Body of pancreas (tissue), 4 donors: ENCODE data around the gene GNE. TPM values are rescaled to one million over a fixed set of nuclear protein-coding genes. Genes with fewer than 3 reads are reported as not detected.

Source experiments
- ATAC-seq: fragments of 150-250 bp; one replicate; pipeline ENCODE4 v1.9.1; 2016
- DNase-seq, 4 donors: peaks; one replicate each; pipeline ENCODE4 v3.0.0-alpha.2; 2019
- H3K27ac ChIP-seq, 4 donors: fragments of 200-600 bp; sonication (generic); 1 replicate in 3 of 4; 2 replicates in 1 of 4; pipeline versions ENCODE4 v1.5.1 to v1.6.1; 2016 to 2019; ENCODE audit warnings: mild to moderate bottlenecking in 1 of 4, mixed read lengths in 1 of 4, moderate library complexity in 1 of 4
- H3K27me3 ChIP-seq, 2 donors: fragments of 200-600 bp; sonication (generic); one replicate each; pipeline ENCODE4 v1.6.0; 2016; ENCODE audit warnings: mild to moderate bottlenecking in 1 of 2
- H3K36me3 ChIP-seq, 2 donors: fragments of 200-600 bp; sonication (generic); replicated peaks in 1 of 2; 2 replicates each; pipeline ENCODE4 v1.5.1; 2016; ENCODE audit warnings: low read depth in 2 of 2; ENCODE audit not compliant: insufficient read depth in 1 of 2
- H3K4me1 ChIP-seq: fragments of 200-600 bp; sonication (generic); one replicate; pipeline ENCODE4 v1.6.0; 2016
- H3K4me3 ChIP-seq, 2 donors: fragments of 200-600 bp; sonication (generic); 1 replicate in 1 of 2; 2 replicates in 1 of 2; pipeline ENCODE4 v1.5.1; 2016 to 2019
- H3K9me3 ChIP-seq, 3 donors: fragments of 200-600 bp; sonication (generic); 1 replicate in 2 of 3; 2 replicates in 1 of 3; pipeline ENCODE4 v1.5.1; 2016
- POLR2A ChIP-seq, 3 donors: fragments of 450-650 bp; IDR thresholded peaks; one replicate each; pipeline ENCODE4 v1.6.1; 2016; ENCODE audit warnings: antibody characterized with exemption in 3 of 3, mild to moderate bottlenecking in 2 of 3
- WGBS, 2 donors: methylation state at CpG; one replicate each; pipeline ENCODE4 v1.1.5; 2017; 5-methylcytosine and 5-hydroxymethylcytosine counted together
- intact Hi-C: fragments of 100-400 bp; cut with DNase I; formaldehyde crosslinking; loops from one replicate; pipeline ENCODE4 v1.15.1; 2023
- total RNA-seq, 2 donors: library from RNA; depleted of rRNA; stranded (reverse); fragments of >200 nt; gene quantifications; one replicate each; pipeline ENCODE4 v1.1.0, GENCODE V29; 2016
- TF ChIP-seq, protein P1 (sequence below), 7 experiments: fragments of 450-650 bp in 4 of 7; fragments of 200-600 bp in 3 of 7; sonication (generic) in 3 of 7; IDR thresholded peaks; one replicate each; pipeline ENCODE4 v1.5.1; 2016 to 2019; ENCODE audit warnings: antibody characterized with exemption in 7 of 7

The GNE gene
- total RNA-seq, 2 donors from 2014 or later: 7.3 to 15.8 TPM

GRCh38 chr9:36221667-36222066 lies 36.6 kb downstream of the GNE start:
- H3K4me1 ChIP-seq: no peaks in the 10 kb centered on the region
- ATAC-seq (no peak), DNase-seq (no peak)
- no peaks in the 10 kb centered on the region for H3K27me3 ChIP-seq
- WGBS, 2 donors: 68 to 83% methylated on average over 3 of the region's 3 CpGs
- H3K4me3 ChIP-seq: no peak overlapping the region
- TF ChIP-seq POLR2A (IDR thresholded peaks at IDR 0.05): no peak
- TF ChIP-seq, protein P1, sequence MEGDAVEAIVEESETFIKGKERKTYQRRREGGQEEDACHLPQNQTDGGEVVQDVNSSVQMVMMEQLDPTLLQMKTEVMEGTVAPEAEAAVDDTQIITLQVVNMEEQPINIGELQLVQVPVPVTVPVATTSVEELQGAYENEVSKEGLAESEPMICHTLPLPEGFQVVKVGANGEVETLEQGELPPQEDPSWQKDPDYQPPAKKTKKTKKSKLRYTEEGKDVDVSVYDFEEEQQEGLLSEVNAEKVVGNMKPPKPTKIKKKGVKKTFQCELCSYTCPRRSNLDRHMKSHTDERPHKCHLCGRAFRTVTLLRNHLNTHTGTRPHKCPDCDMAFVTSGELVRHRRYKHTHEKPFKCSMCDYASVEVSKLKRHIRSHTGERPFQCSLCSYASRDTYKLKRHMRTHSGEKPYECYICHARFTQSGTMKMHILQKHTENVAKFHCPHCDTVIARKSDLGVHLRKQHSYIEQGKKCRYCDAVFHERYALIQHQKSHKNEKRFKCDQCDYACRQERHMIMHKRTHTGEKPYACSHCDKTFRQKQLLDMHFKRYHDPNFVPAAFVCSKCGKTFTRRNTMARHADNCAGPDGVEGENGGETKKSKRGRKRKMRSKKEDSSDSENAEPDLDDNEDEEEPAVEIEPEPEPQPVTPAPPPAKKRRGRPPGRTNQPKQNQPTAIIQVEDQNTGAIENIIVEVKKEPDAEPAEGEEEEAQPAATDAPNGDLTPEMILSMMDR (IDR thresholded peaks at IDR 0.05): no peak
- peaks cover 0 to 4% (median 0%) of the 10 kb centered on the region in 3 donors for H3K9me3 ChIP-seq
- no peak overlapping the region for H3K27ac ChIP-seq
- intact Hi-C loops: no loop called here
- peaks cover 0 to 20% of the 10 kb centered on the region in 2 donors for H3K36me3 ChIP-seq

DNA sequence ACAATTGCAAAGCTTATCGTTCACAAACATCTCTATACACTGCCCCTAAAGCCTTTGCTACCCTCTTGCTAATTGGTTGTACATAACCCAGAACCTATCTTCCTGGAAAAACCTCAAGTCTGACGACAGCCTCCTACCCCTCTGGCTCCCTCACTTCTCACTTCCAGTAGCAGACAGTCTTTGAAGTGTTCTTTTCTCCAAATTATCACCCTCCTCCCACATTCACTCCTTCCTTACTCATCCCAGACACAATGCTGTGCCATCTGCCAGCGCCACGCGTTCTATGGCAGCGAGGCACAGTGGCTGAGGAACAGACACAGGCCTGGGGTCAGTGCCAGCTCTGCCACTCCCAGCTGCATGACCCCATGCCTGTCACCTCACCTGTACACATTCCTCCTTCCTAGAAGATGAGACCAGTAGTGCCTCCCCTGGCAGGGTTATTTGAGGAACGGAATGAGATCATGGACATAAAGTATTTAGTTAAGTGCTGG lies 39.8 kb downstream of the GNE start:
- WGBS, 2 donors: 81 to 87% methylated on average over 7 of the region's 7 CpGs
- Histone ChIP-seq H3K27ac (no peak overlapping the region), H3K27me3 (no peaks in the 10 kb centered on the region), H3K4me1 (peaks cover 10% of the 10 kb centered on the region), H3K9me3 (peaks cover 0 to 4% (median 0%) of the 10 kb centered on the region in 3 donors), H3K4me3 (no peak overlapping the region), H3K36me3 (peaks cover 0 to 19% of the 10 kb centered on the region in 2 donors)
- TF ChIP-seq POLR2A (IDR thresholded peaks at IDR 0.05): no peak
- TF ChIP-seq, protein P1 (IDR thresholded peaks at IDR 0.05): no peak
- DNase-seq: no peak
- intact Hi-C loops: no loop called here
- ATAC-seq: no peak

- no peak overlapping the region for H3K4me3 ChIP-seq
- peaks cover 0 to 4% (median 0%) of the 10 kb centered on the region in 3 donors for H3K9me3 ChIP-seq
- TF ChIP-seq, protein P1 (IDR thresholded peaks at IDR 0.05): no peak
- no peak for TF ChIP-seq POLR2A (IDR thresholded peaks at IDR 0.05)
- ATAC-seq (no peak), DNase-seq (no peak)
- WGBS, 2 donors: 92 to 93% methylated on average over 5 of the region's 5 CpGs
- H3K4me1 ChIP-seq: peaks cover 10% of the 10 kb centered on the region
- peaks cover 0 to 17% of the 10 kb centered on the region in 2 donors for H3K36me3 ChIP-seq
- no peak overlapping the region for H3K27ac ChIP-seq
- no peaks in the 10 kb centered on the region for H3K27me3 ChIP-seq
- intact Hi-C loops: no loop called here
These were observed 40.2 kb downstream of the GNE start for GRCh38 chr9:36218011-36218410.

DNA sequence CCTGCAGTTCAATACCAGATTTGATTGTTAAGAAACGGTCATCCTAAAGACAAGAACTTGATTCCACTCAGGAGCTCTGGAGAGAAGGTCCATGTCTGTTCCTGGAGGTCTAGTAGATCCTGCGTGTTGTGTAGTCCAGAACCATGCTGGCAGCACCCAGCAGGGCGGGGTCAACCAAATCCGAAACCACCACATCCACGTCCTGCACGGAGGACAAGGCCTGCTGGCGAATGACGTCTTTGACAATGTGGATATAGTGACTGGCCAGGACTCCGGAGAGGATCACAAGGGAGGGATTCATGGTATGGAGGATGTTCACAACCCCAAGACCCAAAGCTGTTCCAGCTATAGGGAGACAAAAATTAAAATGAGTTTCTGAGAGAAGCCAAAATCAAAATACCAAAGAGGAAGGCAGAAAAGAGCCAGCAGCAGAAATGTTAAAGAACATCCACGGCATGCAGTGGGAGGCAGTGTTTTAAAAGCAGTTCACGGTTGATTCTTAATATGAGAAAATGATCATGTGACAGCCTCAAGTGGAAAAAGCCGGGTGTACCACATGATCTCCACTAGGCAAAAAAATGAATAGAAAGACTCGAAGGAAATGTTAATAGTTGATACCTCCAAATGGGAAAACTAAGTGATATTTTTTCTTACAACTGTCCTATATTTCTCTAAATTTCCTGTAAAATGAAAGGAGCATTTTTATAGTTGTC lies 40.8 kb downstream of the GNE start:
- intact Hi-C loops: no loop called here
- Histone ChIP-seq H3K27ac (no peak overlapping the region), H3K9me3 (no peaks in the 10 kb centered on the region), H3K4me1 (peaks cover 10% of the 10 kb centered on the region), H3K4me3 (no peak overlapping the region), H3K36me3 (peaks cover 0 to 12% of the 10 kb centered on the region in 2 donors), H3K27me3 (no peaks in the 10 kb centered on the region)
- TF ChIP-seq, protein P1 (IDR thresholded peaks at IDR 0.05): no peak
- no peak for TF ChIP-seq POLR2A (IDR thresholded peaks at IDR 0.05)
- 67 to 70% methylated on average over 12 to 13 of the region's 13 CpGs for WGBS, 2 donors
- DNase-seq: no peak
- no peak for ATAC-seq

DNA sequence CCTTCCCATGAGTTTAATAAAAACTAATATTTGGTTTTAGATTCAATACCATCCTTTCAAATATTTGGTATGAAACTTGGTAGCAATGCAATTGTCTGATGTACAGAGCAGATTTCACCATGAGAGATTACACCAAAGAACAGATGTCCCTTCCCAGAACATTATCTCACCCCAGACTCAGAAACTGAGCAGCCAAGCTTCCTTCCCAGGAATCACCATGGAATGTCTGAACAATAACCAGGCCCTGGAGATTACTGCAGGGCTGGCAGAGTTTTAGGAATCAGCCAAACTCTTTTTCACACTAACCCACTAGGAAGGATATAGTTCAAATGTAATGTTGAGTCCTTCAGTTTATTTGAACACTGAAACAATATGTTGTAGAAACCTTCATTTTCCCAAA lies 43.7 kb downstream of the GNE start:
- no peaks in the 10 kb centered on the region for H3K9me3 ChIP-seq
- no peak for DNase-seq
- no peak overlapping the region for H3K4me3 ChIP-seq
- intact Hi-C loops: no loop called here
- peaks cover 20% of the 10 kb centered on the region for H3K4me1 ChIP-seq
- TF ChIP-seq POLR2A (IDR thresholded peaks at IDR 0.05): no peak
- TF ChIP-seq, protein P1 (IDR thresholded peaks at IDR 0.05): no peak
- no peaks in the 10 kb centered on the region for H3K27me3 ChIP-seq
- peak overlapping the region in 1 of 4 donors; percentile 44 for H3K27ac ChIP-seq
- peaks cover 0 to 11% of the 10 kb centered on the region in 2 donors for H3K36me3 ChIP-seq
- peak; percentile 34 for ATAC-seq
